ENCODE results near the gene TUT1. TPM values are rescaled to one million over a fixed set of nuclear protein-coding genes. Genes with fewer than 3 reads are reported as not detected.

Gene TUT1
- total RNA-seq, 1 experiment from 2014 or later, result 40.0 TPM

- TF ChIP-seq FOXP4 (CRISPR knock-in tag; IDR thresholded peaks at IDR 0.05), result peak; percentile 72
- no peak for TF ChIP-seq PRDM15 (CRISPR knock-in tag; IDR thresholded peaks at IDR 0.05)
- 0 out of 2 replicates have a peak, but pooled peaks have one; percentile 14 for TF ChIP-seq TEAD1 (CRISPR knock-in tag; IDR thresholded peaks at IDR 0.05)
- TF ChIP-seq HMGXB4 (CRISPR knock-in tag; IDR thresholded peaks at IDR 0.05), result no peak
- TF ChIP-seq ATF2 (CRISPR knock-in tag; IDR thresholded peaks at IDR 0.05; ENCODE audit: borderline replicate concordance, low read depth), result no peak
- TF ChIP-seq HMGA2 (CRISPR knock-in tag; IDR thresholded peaks at IDR 0.05), result no peak
- TF ChIP-seq GABPB1 (CRISPR knock-in tag; IDR thresholded peaks at IDR 0.05), result no peak
- peak; percentile 67 for TF ChIP-seq CREM (CRISPR knock-in tag; IDR thresholded peaks at IDR 0.05)
- 0 out of 2 replicates have a peak, but pooled peaks have one; percentile 2 for TF ChIP-seq FOXP1 (CRISPR knock-in tag; IDR thresholded peaks at IDR 0.05; ENCODE audit: borderline replicate concordance)
- no peak for TF ChIP-seq SMAD3 (CRISPR knock-in tag; IDR thresholded peaks at IDR 0.05; ENCODE audit: borderline replicate concordance)
- no peak for TF ChIP-seq FOXJ3 (CRISPR knock-in tag; IDR thresholded peaks at IDR 0.05; ENCODE audit: borderline replicate concordance)
- TF ChIP-seq ZNF512 (CRISPR knock-in tag; IDR thresholded peaks at IDR 0.05; ENCODE audit: borderline replicate concordance), result no peak
- TF ChIP-seq ZNF121 (CRISPR knock-in tag; IDR thresholded peaks at IDR 0.05), result no peak
- TF ChIP-seq ELF4 (CRISPR knock-in tag; IDR thresholded peaks at IDR 0.05; ENCODE audit: low read depth), result no peak
- TF ChIP-seq IRF2 (CRISPR knock-in tag; IDR thresholded peaks at IDR 0.05; ENCODE audit: borderline replicate concordance, low read depth), result no peak
- peak; percentile 39 for TF ChIP-seq NFYB (CRISPR knock-in tag; conservative IDR thresholded peaks at IDR 0.05; ENCODE audit: low read depth)
- TF ChIP-seq TP53 (CRISPR knock-in tag; IDR thresholded peaks at IDR 0.05), result no peak
- TF ChIP-seq RORB (CRISPR knock-in tag; IDR thresholded peaks at IDR 0.05), result no peak
- TF ChIP-seq USF1 (CRISPR knock-in tag; IDR thresholded peaks at IDR 0.05), result no peak
- TF ChIP-seq, protein P1, sequence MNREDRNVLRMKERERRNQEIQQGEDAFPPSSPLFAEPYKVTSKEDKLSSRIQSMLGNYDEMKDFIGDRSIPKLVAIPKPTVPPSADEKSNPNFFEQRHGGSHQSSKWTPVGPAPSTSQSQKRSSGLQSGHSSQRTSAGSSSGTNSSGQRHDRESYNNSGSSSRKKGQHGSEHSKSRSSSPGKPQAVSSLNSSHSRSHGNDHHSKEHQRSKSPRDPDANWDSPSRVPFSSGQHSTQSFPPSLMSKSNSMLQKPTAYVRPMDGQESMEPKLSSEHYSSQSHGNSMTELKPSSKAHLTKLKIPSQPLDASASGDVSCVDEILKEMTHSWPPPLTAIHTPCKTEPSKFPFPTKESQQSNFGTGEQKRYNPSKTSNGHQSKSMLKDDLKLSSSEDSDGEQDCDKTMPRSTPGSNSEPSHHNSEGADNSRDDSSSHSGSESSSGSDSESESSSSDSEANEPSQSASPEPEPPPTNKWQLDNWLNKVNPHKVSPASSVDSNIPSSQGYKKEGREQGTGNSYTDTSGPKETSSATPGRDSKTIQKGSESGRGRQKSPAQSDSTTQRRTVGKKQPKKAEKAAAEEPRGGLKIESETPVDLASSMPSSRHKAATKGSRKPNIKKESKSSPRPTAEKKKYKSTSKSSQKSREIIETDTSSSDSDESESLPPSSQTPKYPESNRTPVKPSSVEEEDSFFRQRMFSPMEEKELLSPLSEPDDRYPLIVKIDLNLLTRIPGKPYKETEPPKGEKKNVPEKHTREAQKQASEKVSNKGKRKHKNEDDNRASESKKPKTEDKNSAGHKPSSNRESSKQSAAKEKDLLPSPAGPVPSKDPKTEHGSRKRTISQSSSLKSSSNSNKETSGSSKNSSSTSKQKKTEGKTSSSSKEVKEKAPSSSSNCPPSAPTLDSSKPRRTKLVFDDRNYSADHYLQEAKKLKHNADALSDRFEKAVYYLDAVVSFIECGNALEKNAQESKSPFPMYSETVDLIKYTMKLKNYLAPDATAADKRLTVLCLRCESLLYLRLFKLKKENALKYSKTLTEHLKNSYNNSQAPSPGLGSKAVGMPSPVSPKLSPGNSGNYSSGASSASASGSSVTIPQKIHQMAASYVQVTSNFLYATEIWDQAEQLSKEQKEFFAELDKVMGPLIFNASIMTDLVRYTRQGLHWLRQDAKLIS (CRISPR knock-in tag; IDR thresholded peaks at IDR 0.05; ENCODE audit: borderline replicate concordance), result no peak
- no peak for TF ChIP-seq IRF1 (CRISPR knock-in tag; IDR thresholded peaks at IDR 0.05)
- peak; percentile 80 for TF ChIP-seq SP1 (CRISPR knock-in tag; conservative IDR thresholded peaks at IDR 0.05)
- no peak for TF ChIP-seq JAZF1 (CRISPR knock-in tag; IDR thresholded peaks at IDR 0.05)
Observed at GRCh38 chr11:62573592-62574362, 17.5 kb downstream of the TUT1 start, which contains the start of gene EEF1G (continued).
